Measurements from ENCODE around the gene LAMA3.

GRCh38 chr18:23986600-23987359 is 297.5 kb downstream of the LAMA3 start:
- TF ChIP-seq CTCF (conservative IDR thresholded peaks at IDR 0.05) (no peak), ZFX (IDR thresholded peaks at IDR 0.05) (no peak)

Measured in C4-2B (cell line).